Measurements from ENCODE around the gene ST3GAL2.

- TF ChIP-seq EGR1 (IDR thresholded peaks at IDR 0.05) (no peak), RAD21 (IDR thresholded peaks at IDR 0.05; ENCODE audit: low read depth) (no peak), EP300 (IDR thresholded peaks at IDR 0.05; ENCODE audit: borderline replicate concordance) (no peak), MAX (IDR thresholded peaks at IDR 0.05) (no peak), YY1 (IDR thresholded peaks at IDR 0.05; ENCODE audit: low read depth) (no peak), FOXM1 (IDR thresholded peaks at IDR 0.05; ENCODE audit: borderline replicate concordance, low read depth) (no peak), USF1 (IDR thresholded peaks at IDR 0.05) (no peak), CREB1 (IDR thresholded peaks at IDR 0.05; ENCODE audit: low read depth) (no peak), TAF1 (IDR thresholded peaks at IDR 0.05; ENCODE audit: low read depth) (no peak), TCF12 (IDR thresholded peaks at IDR 0.05; ENCODE audit: low read depth) (no peak), NFIC (IDR thresholded peaks at IDR 0.05) (no peak), ZBTB7A (IDR thresholded peaks at IDR 0.05; ENCODE audit: low read depth) (no peak)
Observed at GRCh38 chr16:70483426-70483825, 44.5 kb upstream of the ST3GAL2 start.
